GM18526 (cell line): ENCODE measurements around the gene POLDIP2.
A peak's percentile ranks its signal among the peaks of the same experiment; 100 is the strongest.

Experiments used
- POLR2A ChIP-seq: IDR thresholded peaks from 3 replicates; pipeline ENCODE4 v1.6.1; 2011; ENCODE audit not compliant: insufficient read length; ENCODE audit errors: extremely low read depth

POLDIP2 gene

DNA sequence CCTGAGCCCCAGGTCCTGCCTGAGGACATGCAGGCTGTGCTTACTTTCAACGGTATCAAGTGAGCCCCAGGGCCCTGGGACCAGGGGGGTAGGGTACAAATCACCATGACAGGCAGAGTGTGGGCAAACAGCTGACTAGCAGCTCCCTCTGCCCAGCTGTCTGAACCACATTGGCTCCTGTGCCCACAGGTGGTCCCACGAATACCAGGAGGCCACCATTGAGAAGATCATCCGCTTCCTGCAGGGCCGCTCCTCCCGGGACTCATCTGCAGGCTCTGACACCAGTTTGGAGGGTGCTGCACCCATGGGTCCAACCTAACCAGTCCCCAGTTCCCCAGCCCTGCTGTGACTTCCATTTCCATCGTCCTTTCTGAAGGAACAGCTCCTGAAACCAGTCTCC lies 38.6 kb upstream of the POLDIP2 start:
- no peak for TF ChIP-seq POLR2A

DNA sequence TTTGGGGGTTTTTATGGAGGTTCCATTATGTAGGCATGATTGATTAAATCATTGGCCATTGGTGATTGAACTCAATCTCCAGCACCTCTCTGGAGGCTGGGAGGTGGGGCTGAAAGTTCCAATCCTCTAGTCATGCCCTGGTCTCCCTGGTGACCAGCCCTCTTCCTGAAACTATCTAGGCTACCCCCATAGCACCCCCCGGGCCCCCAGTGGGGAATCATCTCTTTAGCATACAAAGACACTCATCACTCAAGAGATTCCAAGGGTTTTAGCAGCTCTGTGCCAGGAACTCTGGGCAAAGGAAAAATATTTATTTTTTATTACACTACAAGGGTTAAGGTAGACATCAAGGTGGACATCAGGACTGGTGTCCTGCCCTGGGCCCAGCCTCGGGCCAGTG lies 38.1 kb upstream of the POLDIP2 start:
- no peak for TF ChIP-seq POLR2A

DNA sequence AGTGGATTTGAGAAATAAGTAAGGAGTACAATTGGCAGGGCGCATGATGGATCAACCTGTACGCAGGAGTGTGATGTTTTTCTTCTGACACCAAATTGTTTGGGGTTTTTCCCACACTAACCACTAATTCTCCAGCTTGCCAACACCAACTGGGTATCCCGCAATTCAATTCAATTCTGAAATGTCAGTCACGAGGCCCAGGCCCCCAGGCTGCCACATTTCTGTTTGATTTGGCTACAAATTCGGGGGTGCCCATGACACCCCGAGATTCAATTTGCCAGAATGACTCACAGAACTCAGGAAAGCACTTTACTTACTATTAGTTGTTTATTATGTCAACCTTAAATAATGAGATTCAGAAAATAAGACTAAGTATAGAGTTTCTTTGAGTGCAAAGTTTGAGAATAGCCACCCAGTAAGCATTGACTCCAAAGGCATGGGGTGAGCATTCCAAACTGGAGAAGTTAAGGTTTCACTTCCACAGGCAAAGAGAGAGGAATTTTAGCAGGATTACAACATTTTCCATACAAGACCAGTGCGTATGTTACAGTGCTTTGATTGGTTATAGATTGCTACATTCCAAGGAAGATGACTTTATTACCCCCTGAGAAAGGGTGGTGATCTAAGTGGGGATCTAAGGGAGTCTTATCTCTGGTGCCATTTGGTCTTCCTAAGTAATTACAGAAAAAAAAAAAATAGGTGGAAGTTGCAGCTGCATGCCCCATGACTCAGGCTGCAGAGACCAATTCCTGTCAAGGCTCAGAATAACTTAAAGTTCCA lies 37.2 kb upstream of the POLDIP2 start:
- TF ChIP-seq POLR2A = no peak

DNA sequence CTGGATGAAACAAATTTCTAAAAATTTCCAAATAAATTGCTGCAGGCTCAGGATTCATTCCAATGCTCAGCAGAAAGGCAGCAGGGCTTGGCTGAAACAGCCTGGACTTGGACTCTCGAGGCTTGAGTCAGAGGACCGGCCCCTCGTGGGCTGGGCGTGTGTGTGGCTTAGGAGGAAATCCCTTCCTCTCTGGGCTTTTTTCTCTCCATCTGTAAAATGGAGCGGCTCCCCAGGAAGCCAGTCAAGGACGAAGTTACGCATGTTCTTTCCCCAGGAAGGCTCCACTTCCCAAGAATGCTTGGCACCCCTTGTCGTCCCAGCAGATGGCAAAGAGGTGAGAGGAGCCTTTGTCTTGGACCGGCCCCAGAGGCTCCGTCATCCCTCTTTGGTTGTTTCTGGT lies 35.2 kb upstream of the POLDIP2 start:
- no peak for TF ChIP-seq POLR2A

DNA sequence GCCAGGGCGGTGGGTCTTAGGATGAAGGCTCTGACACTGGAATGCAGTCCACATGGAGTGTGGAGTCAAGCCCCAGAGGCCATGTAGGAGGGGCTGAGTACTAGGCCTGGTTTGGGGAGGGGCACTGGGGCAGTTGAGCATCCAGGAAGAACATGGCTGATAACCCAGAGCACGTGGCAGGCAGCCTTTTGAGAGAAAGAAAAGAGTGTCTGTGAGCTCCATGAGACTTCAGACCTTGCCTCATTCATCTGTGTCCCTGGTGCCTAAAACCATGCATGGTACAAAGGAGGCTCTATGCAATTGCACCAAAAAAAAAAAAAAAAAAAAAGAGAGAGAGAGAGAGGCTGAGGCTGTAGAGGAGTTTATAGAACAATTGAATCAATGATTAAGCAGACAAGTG lies 34.1 kb upstream of the POLDIP2 start:
- no peak for TF ChIP-seq POLR2A

DNA sequence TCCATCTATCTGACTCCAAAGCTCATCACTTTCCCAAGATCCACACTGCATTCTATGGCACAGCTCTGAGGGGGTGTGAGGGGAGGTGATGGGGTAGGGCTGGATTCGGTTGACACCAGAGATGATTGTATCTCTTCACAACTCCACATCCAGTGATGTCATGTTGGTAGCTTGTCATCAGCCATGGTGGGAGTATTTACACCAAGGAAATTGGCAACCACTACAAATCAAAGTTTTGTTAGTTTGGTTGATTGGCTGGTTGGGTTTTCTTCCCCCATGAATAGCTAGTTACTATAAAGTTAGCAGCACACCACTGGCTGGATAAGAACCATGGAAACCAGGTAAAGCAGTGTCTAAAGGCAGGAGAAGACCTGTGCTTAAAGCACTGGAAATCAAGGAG lies 33.7 kb upstream of the POLDIP2 start:
- no peak for TF ChIP-seq POLR2A

DNA sequence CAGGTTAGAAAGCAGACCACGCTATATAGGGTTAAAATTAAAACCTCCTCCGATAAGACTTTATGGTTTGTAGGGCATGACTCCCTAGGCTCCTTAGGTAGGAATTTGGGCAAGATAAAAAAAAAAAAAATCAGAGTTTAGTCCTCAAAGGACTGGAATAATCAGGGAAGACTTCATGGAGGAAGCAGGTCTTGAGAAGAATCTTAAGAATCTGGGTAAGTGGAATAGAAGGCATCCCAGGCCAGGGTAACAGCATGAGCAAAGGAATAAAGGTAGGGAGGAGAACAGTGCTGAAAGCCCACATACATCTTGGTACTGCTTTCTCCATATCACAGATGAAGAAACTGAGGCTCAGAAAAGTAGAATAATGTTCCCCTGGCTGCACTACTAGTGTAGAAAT lies 33.2 kb upstream of the POLDIP2 start:
- no peak for TF ChIP-seq POLR2A

DNA sequence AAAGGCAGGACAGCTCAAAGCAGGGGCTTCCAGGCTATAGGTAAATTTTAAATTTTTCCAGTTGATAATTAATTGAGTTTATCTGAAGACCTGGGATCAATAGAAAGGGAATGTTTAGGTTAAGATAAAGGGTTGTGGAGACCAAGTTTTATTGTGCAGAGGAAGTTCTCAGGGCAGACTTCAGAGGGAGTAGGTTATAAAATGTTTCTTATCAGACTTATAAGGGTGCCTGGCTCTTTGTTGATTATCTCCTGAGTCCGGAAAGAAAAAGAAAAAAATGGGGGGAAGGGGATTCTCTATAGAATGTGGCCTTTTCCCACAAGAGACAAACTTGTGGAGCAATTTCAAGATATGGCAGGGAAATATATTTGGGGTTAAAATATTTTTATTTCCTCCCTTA lies 32.8 kb upstream of the POLDIP2 start:
- TF ChIP-seq POLR2A = no peak

DNA sequence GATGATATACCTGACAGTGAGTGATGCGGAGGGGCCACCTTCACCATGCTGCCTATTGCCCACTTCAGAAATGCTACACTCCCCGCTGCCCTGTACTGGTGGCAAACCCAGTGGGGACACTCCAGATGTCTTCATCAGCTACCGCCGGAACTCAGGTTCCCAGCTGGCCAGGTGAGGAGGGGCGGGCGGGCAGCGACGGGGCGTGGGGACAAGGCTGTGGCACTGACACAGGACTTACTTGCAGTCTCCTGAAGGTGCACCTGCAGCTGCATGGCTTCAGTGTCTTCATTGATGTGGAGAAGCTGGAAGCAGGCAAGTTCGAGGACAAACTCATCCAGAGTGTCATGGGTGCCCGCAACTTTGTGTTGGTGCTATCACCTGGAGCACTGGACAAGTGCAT lies 30.8 kb upstream of the POLDIP2 start:
- TF ChIP-seq POLR2A = no peak

DNA sequence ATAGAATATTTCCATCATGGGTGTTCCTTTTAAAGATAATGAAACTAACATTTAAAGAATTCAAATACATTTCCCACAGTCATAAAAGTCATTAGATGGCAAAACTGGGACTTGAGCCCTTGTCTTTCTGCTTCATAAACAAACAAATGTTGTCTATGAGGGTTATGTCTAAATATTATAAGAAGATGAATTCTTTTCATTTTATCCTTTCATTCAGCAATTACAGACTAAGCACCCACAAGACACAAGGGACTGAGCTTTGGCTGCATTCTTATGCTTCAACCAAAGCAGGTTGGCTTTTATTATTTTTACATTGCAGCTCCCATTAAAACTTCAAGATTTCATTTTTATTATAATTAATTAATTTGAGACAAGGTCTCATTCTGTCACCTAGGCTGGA lies 29.1 kb upstream of the POLDIP2 start:
- TF ChIP-seq POLR2A = no peak

DNA sequence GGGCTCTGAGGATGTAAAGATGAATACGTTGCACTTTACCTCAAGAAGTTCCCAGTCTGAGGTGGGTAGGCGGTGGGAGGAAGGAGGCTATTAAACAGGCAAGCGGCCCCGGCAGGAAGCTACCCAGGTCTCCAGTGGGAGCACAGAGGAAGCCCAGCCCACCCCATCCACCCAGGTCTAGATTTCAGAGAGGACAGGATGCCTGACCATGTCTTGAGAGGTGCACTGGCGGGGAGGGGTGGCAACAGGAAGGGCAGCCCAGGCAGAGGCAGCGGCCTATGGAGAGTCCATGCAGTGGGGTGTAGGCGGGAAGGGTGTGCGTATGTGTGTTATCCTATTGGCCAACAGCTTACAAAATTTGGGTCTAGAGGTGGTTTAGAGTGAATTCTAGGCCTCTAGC lies 28.1 kb upstream of the POLDIP2 start:
- TF ChIP-seq POLR2A = no peak

DNA sequence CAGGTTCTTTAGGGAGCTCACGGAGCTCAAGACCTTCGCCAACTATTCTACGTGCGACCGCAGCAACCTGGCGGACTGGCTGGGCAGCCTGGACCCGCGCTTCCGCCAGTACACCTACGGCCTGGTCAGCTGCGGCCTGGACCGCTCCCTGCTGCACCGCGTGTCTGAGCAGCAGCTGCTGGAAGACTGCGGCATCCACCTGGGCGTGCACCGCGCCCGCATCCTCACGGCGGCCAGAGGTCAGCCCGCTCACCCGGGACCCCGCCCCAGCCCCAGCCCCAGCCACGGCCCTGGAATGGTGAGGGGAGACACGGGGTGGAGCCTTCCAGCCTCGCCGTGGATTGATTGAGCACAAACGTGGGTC lies 27.7 kb upstream of the POLDIP2 start:
- TF ChIP-seq POLR2A = no peak

DNA sequence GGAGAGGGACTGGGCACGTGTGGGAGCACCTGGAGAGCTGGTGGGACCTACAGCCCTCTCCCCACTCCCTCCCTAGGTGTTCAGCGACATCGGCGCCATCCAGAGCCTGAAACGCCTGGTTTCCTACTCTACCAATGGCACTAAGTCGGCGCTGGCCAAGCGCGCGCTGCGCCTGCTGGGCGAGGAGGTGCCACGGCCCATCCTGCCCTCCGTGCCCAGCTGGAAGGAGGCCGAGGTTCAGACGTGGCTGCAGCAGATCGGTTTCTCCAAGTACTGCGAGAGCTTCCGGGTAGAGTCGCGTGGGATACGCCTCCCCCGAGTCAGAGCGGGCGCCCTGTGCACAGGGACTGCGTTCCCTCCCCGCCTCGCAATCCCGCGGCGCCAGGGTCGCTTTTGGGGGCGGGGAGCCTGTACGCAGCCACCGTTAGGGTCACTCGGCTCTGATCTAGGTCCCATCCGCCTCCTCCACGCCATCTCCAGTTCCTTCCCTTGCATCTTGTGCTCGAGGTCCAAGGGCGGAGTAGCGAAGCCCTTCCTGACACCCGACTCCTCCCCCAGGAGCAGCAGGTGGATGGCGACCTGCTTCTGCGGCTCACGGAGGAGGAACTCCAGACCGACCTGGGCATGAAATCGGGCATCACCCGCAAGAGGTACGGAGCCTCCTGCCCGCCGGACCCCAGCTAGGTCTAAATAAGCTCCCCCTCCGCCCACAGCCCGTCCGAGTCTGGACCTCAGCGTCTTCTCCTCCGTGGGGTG lies 27.1 kb upstream of the POLDIP2 start:
- peak; percentile 44 for TF ChIP-seq POLR2A

DNA sequence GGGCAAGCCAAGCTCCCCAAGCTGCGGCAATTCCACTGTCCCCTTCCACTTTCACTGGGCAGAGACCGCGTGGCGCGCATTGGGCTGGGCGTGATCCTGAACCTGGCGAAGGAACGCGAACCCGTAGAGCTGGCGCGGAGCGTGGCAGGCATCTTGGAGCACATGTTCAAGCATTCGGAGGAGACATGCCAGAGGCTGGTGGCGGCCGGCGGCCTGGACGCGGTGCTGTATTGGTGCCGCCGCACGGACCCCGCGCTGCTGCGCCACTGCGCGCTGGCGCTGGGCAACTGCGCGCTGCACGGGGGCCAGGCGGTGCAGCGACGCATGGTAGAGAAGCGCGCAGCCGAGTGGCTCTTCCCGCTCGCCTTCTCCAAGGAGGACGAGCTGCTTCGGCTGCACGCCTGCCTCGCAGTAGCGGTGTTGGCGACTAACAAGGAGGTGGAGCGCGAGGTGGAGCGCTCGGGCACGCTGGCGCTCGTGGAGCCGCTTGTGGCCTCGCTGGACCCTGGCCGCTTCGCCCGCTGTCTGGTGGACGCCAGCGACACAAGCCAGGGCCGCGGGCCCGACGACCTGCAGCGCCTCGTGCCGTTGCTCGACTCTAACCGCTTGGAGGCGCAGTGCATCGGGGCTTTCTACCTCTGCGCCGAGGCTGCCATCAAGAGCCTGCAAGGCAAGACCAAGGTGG lies 24.0 kb upstream of the POLDIP2 start:
- TF ChIP-seq POLR2A = no peak

DNA sequence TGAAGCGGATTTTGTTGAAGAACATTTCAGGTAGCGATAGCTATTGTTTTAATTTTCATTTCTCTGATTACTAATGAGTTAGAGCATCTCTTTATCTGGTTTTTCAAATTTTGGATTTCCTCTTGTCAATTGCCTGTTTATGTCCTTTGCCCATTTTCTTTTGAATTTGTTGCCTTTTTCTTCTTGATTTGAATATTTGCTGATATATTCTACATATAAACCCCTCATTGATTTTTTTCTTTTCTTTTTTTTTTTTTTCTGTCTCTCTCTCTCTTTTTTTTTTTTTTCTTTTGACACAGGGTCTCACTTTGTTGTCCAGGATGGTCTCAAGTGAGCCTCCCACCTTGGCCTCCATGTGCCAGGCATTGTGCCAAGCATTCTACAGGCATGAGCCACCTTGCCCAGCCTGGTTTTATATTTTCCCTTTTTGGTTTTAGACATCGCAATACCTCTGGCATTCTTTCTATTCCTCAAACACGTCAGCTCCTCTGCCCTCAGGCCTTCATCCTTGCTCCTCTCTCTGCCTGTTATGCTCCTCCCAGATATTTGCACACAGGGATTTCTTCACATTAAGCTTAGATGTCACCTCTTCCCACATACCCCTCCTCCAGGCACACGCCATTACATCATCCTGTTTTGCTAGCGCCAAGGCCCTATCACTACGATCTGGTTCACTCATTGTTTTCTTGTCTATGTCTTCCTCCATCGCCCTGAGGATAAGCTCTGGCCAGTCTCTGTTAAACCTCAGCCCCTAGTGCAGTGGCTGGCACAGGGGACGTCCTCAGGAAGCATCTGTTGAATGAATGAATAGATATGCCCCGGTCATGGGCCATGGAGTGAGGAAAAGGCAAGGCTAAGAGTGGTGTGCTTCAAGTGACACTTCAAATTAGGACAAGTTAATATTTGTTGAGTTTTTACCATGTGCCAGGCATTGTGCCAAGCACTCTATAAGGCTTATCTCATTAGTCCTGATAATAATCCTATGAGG lies 22.8 kb upstream of the POLDIP2 start:
- TF ChIP-seq POLR2A = no peak
